ENCODE data around the gene CPXM2. TPM values are rescaled to one million over a fixed set of nuclear protein-coding genes. Genes with fewer than 3 reads are reported as not detected.

CPXM2 gene
- total RNA-seq, 1 donor from 2014 or later: 18.9 TPM

GRCh38 chr10:123868038-123869019 is 23.3 kb downstream of the CPXM2 start:
- TF ChIP-seq POLR2A (IDR thresholded peaks at IDR 0.05) (no peak), CTCF (IDR thresholded peaks at IDR 0.05) (no peak), POLR2AphosphoS5 (IDR thresholded peaks at IDR 0.05; ENCODE audit: insufficient read depth in 1 of 2, low read depth in 1 of 2) (no peak)
- Histone ChIP-seq H3K9me3 (no peaks in the 10 kb centered on the region), H3K4me3 (no peak overlapping the region), H3K36me3 (no peaks in the 10 kb centered on the region), H3K27ac (no peak overlapping the region), H3K4me1 (no peaks in the 10 kb centered on the region), H3K27me3 (no peaks in the 10 kb centered on the region)
- intact Hi-C loops (cut with DNase I): no loop called here
- DNase-seq (ENCODE audit: extremely low spot score in 2 of 2): no peak

GRCh38 chr10:123865880-123866279 is 25.7 kb downstream of the CPXM2 start:
- TF ChIP-seq CTCF (IDR thresholded peaks at IDR 0.05) (no peak), POLR2AphosphoS5 (IDR thresholded peaks at IDR 0.05; ENCODE audit: insufficient read depth in 1 of 2, low read depth in 1 of 2) (no peak), POLR2A (IDR thresholded peaks at IDR 0.05) (no peak)
- H3K9me3 ChIP-seq: no peaks in the 10 kb centered on the region
- DNase-seq (ENCODE audit: extremely low spot score in 2 of 2): peak in 1 of 2 donors; percentile 64
- H3K4me3 ChIP-seq: no peak overlapping the region
- H3K27ac ChIP-seq: no peak overlapping the region
- intact Hi-C loops (cut with DNase I): no loop called here
- no peaks in the 10 kb centered on the region for H3K27me3 ChIP-seq
- no peaks in the 10 kb centered on the region for H3K4me1 ChIP-seq
- H3K36me3 ChIP-seq: no peaks in the 10 kb centered on the region

- TF ChIP-seq POLR2AphosphoS5 (IDR thresholded peaks at IDR 0.05; ENCODE audit: insufficient read depth in 1 of 2, low read depth in 1 of 2) (no peak), CTCF (IDR thresholded peaks at IDR 0.05) (no peak), POLR2A (IDR thresholded peaks at IDR 0.05) (no peak)
- intact Hi-C loops (cut with DNase I): no loop called here
- H3K27ac ChIP-seq: no peak overlapping the region
- H3K4me3 ChIP-seq: no peak overlapping the region
- H3K9me3 ChIP-seq: no peaks in the 10 kb centered on the region
- no peaks in the 10 kb centered on the region for H3K36me3 ChIP-seq
- H3K27me3 ChIP-seq: no peaks in the 10 kb centered on the region
- DNase-seq (ENCODE audit: extremely low spot score in 2 of 2): no peak
- H3K4me1 ChIP-seq: no peaks in the 10 kb centered on the region
These were observed 26.3 kb downstream of the CPXM2 start for GRCh38 chr10:123865350-123865749.

- no peak for DNase-seq (ENCODE audit: extremely low spot score in 2 of 2)
- H3K4me1 ChIP-seq: no peaks in the 10 kb centered on the region
- H3K27ac ChIP-seq: no peak overlapping the region
- H3K9me3 ChIP-seq: no peaks in the 10 kb centered on the region
- no peaks in the 10 kb centered on the region for H3K27me3 ChIP-seq
- intact Hi-C loops (cut with DNase I): no loop called here
- H3K4me3 ChIP-seq: no peak overlapping the region
- TF ChIP-seq POLR2A (IDR thresholded peaks at IDR 0.05) (no peak), CTCF (IDR thresholded peaks at IDR 0.05) (no peak), POLR2AphosphoS5 (IDR thresholded peaks at IDR 0.05; ENCODE audit: insufficient read depth in 1 of 2, low read depth in 1 of 2) (no peak)
- no peaks in the 10 kb centered on the region for H3K36me3 ChIP-seq
These were observed 26.7 kb downstream of the CPXM2 start for GRCh38 chr10:123864923-123865322.
